HCT116 (cell line): ENCODE data around the gene XPNPEP1. TPM values are rescaled to one million over a fixed set of nuclear protein-coding genes. Genes with fewer than 3 reads are reported as not detected.

Source experiments
- ATAC-seq: fragments of 200-7000 bp; cut with Tn5 transposase; 2 replicates; pipeline ENCODE4 v1.9.1; 2020; ENCODE audit warnings: mild to moderate bottlenecking, moderate library complexity
- BruUV-seq: library from RNA; stranded (reverse); fragments of 400-500 nt; replicated peaks from 2 replicates; lab custom pipeline; 2021; lab: Mats Ljungman, UMichigan
- CTCF ChIA-PET: fragments of 300-600 bp; sonication (Branson Sonifier 250); formaldehyde crosslinking; loops from one replicate; lab custom pipeline; 2021; ENCODE audit warnings: antibody characterized with exemption; lab: Charles Lee
- POLR2A ChIA-PET: fragments of 300-600, 350-600 bp; sonication (Branson Sonifier 250); formaldehyde crosslinking; loops from one replicate; lab custom pipeline; 2021; ENCODE audit warnings: antibody characterized with exemption; lab: Charles Lee
- RAD21 ChIA-PET, 2 experiments: fragments of 300-600 bp; sonication (Branson Sonifier 250); formaldehyde crosslinking; loops; one replicate each; lab custom pipeline; 2023; ENCODE audit warnings: low total read pairs in 2 of 2; ENCODE audit not compliant: uncharacterized antibody in 2 of 2, unreplicated experiment in 2 of 2, low non-redundant PET in 1 of 2; lab: Charles Lee
- DNase-seq: peaks from one replicate; pipeline ENCODE4 v3.0.0-alpha.2; 2010; ENCODE audit warnings: low read depth, low spot score
- H2AFZ ChIP-seq: fragments of 200-600 bp; shearing (Covaris generic), sonication (generic); 2 replicates; pipeline ENCODE4 v1.6.1; 2017; ENCODE audit warnings: low read depth, mixed run types, mixed read lengths, antibody characterized with exemption, low read length; ENCODE audit not compliant: poor library complexity, severe bottlenecking
- H3K27ac ChIP-seq: 2 replicates; pipeline ENCODE4 v1.5.1; 2012; ENCODE audit warnings: low read depth, low read length
- H3K27me3 ChIP-seq: fragments of 200-600 bp; sonication (generic); 2 replicates; pipeline ENCODE4 v1.6.1; 2016; ENCODE audit warnings: mixed run types, low read length, mixed read lengths; ENCODE audit not compliant: insufficient read depth
- H3K36me3 ChIP-seq, 2 experiments: fragments of 200-500 bp in 1 of 2; fragments of 200-600 bp in 1 of 2; sonication (Bioruptor generic) in 1 of 2; sonication (generic) in 1 of 2; 2 replicates each; pipeline versions ENCODE4 v1.5.1 to v1.6.1; 2014 to 2016; ENCODE audit warnings: low read length in 2 of 2, inconsistent platforms in 1 of 2, mixed read lengths in 1 of 2, mixed run types in 1 of 2; ENCODE audit not compliant: insufficient read depth in 2 of 2, control insufficient read depth in 1 of 2
- H3K4me1 ChIP-seq, 2 experiments: fragments of 200-600 bp in 1 of 2; sonication (generic) in 1 of 2; 2 replicates each; pipeline versions ENCODE4 v1.5.1 to v1.6.1; 2012 to 2017; ENCODE audit warnings: low read length in 2 of 2, inconsistent platforms in 1 of 2, mild to moderate bottlenecking in 1 of 2, mixed read lengths in 1 of 2, mixed run types in 1 of 2, moderate library complexity in 1 of 2; ENCODE audit not compliant: insufficient read depth in 2 of 2, control insufficient read depth in 1 of 2
- H3K4me2 ChIP-seq: fragments of 200-600 bp; sonication (generic); 2 replicates; pipeline ENCODE4 v1.6.1; 2017; ENCODE audit warnings: mixed run types, low read length, mixed read lengths
- H3K4me3 ChIP-seq, 2 experiments: fragments of 200-600 bp in 1 of 2; sonication (generic) in 1 of 2; replicated peaks in 1 of 2; 2 replicates each; pipeline ENCODE4 v1.5.1; 2011 to 2016; ENCODE audit warnings: low read length in 2 of 2, control low read depth in 1 of 2, low read depth in 1 of 2, mild to moderate bottlenecking in 1 of 2, mixed read lengths in 1 of 2, mixed run types in 1 of 2
- H3K79me2 ChIP-seq: fragments of 200-600 bp; sonication (generic); 2 replicates; pipeline ENCODE4 v1.6.1; 2017; ENCODE audit warnings: mild to moderate bottlenecking, mixed run types, low read length, moderate library complexity, mixed read lengths; ENCODE audit not compliant: insufficient read depth
- H3K9ac ChIP-seq: fragments of 200-600 bp; sonication (generic); 2 replicates; pipeline ENCODE4 v1.6.1; 2016; ENCODE audit warnings: low read length, mixed read lengths
- H3K9me2 ChIP-seq: fragments of 200-600 bp; sonication (generic), shearing (Covaris generic); 2 replicates; pipeline ENCODE4 v1.6.1; 2017; ENCODE audit warnings: mixed run types, mild to moderate bottlenecking, moderate library complexity; ENCODE audit not compliant: insufficient read depth
- H3K9me3 ChIP-seq, 2 experiments: fragments of 200-500 bp in 1 of 2; fragments of 200-600 bp in 1 of 2; sonication (Bioruptor generic) in 1 of 2; sonication (generic) in 1 of 2; 2 replicates each; pipeline ENCODE4 v1.6.1; 2014 to 2017; ENCODE audit warnings: low read length in 2 of 2, mixed read lengths in 2 of 2, inconsistent platforms in 1 of 2, low read depth in 1 of 2, mild to moderate bottlenecking in 1 of 2, mixed run types in 1 of 2, moderate library complexity in 1 of 2; ENCODE audit not compliant: control insufficient read depth in 1 of 2, insufficient read depth in 1 of 2
- H4K20me1 ChIP-seq: fragments of 200-600 bp; sonication (generic), shearing (Covaris generic); 2 replicates; pipeline ENCODE4 v1.6.1; 2017; ENCODE audit warnings: mixed run types, mild to moderate bottlenecking, moderate library complexity; ENCODE audit not compliant: insufficient read depth
- ATF3 ChIP-seq: IDR thresholded peaks from 2 replicates; pipeline ENCODE4 v1.6.1; 2012
- CBX3 ChIP-seq: IDR thresholded peaks from 2 replicates; pipeline ENCODE4 v1.6.1; 2012; ENCODE audit warnings: low read depth
- CTCF ChIP-seq, 3 experiments: fragments of 200-600 bp in 1 of 3; sonication (generic) in 1 of 3; IDR thresholded peaks in 2 of 3; conservative IDR thresholded peaks in 1 of 3; 2 replicates each; pipeline ENCODE4 v1.5.1; 2012 to 2017; ENCODE audit warnings: low read depth in 2 of 3, low read length in 2 of 3, antibody characterized with exemption in 1 of 3, borderline replicate concordance in 1 of 3, control low read depth in 1 of 3, mild to moderate bottlenecking in 1 of 3, mixed read lengths in 1 of 3, mixed run types in 1 of 3, moderate library complexity in 1 of 3; ENCODE audit not compliant: insufficient read depth in 1 of 3
- ELF1 ChIP-seq: IDR thresholded peaks from 2 replicates; pipeline ENCODE4 v1.6.1; 2012; ENCODE audit warnings: low read depth, borderline replicate concordance
- EZH2 ChIP-seq: fragments of 200-600 bp; sonication (generic); IDR thresholded peaks from 2 replicates; pipeline ENCODE4 v1.6.1; 2017; ENCODE audit warnings: antibody characterized with exemption, mixed run types
- EZH2phosphoT487 ChIP-seq: fragments of 200-600 bp; IDR thresholded peaks from 2 replicates; pipeline ENCODE4 v1.6.1; 2018; ENCODE audit warnings: antibody characterized with exemption, borderline replicate concordance
- FOSL1 ChIP-seq: IDR thresholded peaks from 2 replicates; pipeline ENCODE4 v1.6.1; 2012; ENCODE audit warnings: low read depth
- MAX ChIP-seq: IDR thresholded peaks from 2 replicates; pipeline ENCODE4 v1.6.1; 2012
- POLR2AphosphoS5 ChIP-seq: IDR thresholded peaks from 2 replicates; pipeline ENCODE4 v1.6.1; 2011; ENCODE audit warnings: mild to moderate bottlenecking, low read depth, low read length, moderate library complexity
- RAD21 ChIP-seq: IDR thresholded peaks from 2 replicates; pipeline ENCODE4 v1.6.1; 2012; ENCODE audit warnings: low read depth, mild to moderate bottlenecking
- SIN3A ChIP-seq: IDR thresholded peaks from 2 replicates; pipeline ENCODE4 v1.6.1; 2012; ENCODE audit warnings: low read depth
- SP1 ChIP-seq: IDR thresholded peaks from 2 replicates; pipeline ENCODE4 v1.6.1; 2012; ENCODE audit warnings: low read depth
- SRF ChIP-seq: IDR thresholded peaks from 2 replicates; pipeline ENCODE4 v1.6.1; 2012; ENCODE audit warnings: low read depth
- YY1 ChIP-seq: IDR thresholded peaks from 2 replicates; pipeline ENCODE4 v1.6.1; 2011; ENCODE audit warnings: low read length, low read depth, moderate library complexity, mild to moderate bottlenecking; ENCODE audit not compliant: insufficient replicate concordance; ENCODE audit errors: extremely low read depth
- ZBTB33 ChIP-seq: IDR thresholded peaks from 2 replicates; pipeline ENCODE4 v1.6.1; 2011; ENCODE audit warnings: mild to moderate bottlenecking, low read length, moderate library complexity; ENCODE audit not compliant: insufficient replicate concordance; ENCODE audit errors: extremely low read depth
- ZFX ChIP-seq: fragments of 450-650 bp; IDR thresholded peaks from 2 replicates; pipeline ENCODE4 v1.6.1; 2017
- intact Hi-C: fragments of 100-400 bp; cut with micrococcal nuclease; formaldehyde crosslinking; loops from 2 replicates; pipeline ENCODE4 v1.10.0; 2022
- total RNA-seq: library from RNA; stranded (reverse); gene quantifications from one replicate; pipeline ENCODE4 v1.2.1, GENCODE V29; 2021; ENCODE audit not compliant: unreplicated experiment

The XPNPEP1 gene
- total RNA-seq, 1 experiment from 2014 or later, result 87.3 TPM

GRCh38 chr10:109962247-109962646 is 38.9 kb upstream of the XPNPEP1 start:
- intact Hi-C loops, result no loop called here
- POLR2A ChIA-PET, result no interaction called here

GRCh38 chr10:109961174-109962001 is 38.1 kb upstream of the XPNPEP1 start:
- no peaks in the 10 kb centered on the region for H3K9me2 ChIP-seq
- H3K79me2 ChIP-seq, result no peaks in the 10 kb centered on the region
- no TSS peak for BruUV-seq
- ChIA-PET RAD21 (no interaction called here), CTCF (interaction anchor here (1.4 kb wide), 1 partner anchor 18 kb away, joined by 4 read pairs; no protein-coding TSS in a partner anchor), POLR2A (no interaction called here)
- no peak for ATAC-seq
- no peak overlapping the region for H3K9ac ChIP-seq
- intact Hi-C loops, result no loop called here
- no peak overlapping the region for H3K4me2 ChIP-seq
- H3K36me3 ChIP-seq, result no peaks in the 10 kb centered on the region
- H2AFZ ChIP-seq, result no peak overlapping the region
- no peak for DNase-seq
- H3K4me1 ChIP-seq, result peaks cover 10 to 12% of the 10 kb centered on the region in 2 experiments; a peak in 3 of 4 replicates
- H3K4me3 ChIP-seq, result no peak overlapping the region
- no peak overlapping the region for H3K27ac ChIP-seq
- no peaks in the 10 kb centered on the region for H3K9me3 ChIP-seq
- H4K20me1 ChIP-seq, result no peaks in the 10 kb centered on the region
- no peaks in the 10 kb centered on the region for H3K27me3 ChIP-seq
- TF ChIP-seq CBX3, result no peak
- TF ChIP-seq ZBTB33, result no peak
- TF ChIP-seq EZH2, result no peak
- TF ChIP-seq MAX, result no peak
- TF ChIP-seq FOSL1, result no peak
- TF ChIP-seq YY1, result no peak
- TF ChIP-seq ZFX, result no peak
- no peak for TF ChIP-seq POLR2AphosphoS5
- no peak for TF ChIP-seq EZH2phosphoT487
- no peak for TF ChIP-seq ATF3
- TF ChIP-seq ELF1, result no peak
- TF ChIP-seq SIN3A, result no peak
- no peak for TF ChIP-seq RAD21
- TF ChIP-seq SRF, result no peak
- TF ChIP-seq CTCF (IDR thresholded peaks at IDR 0.05 in 2 of 3, conservative IDR thresholded peaks at IDR 0.05 in 1 of 3; ENCODE audit: borderline replicate concordance in 1 of 3, insufficient read depth in 1 of 3, low read depth in 2 of 3, low read length in 2 of 3), result no peak

More at GRCh38 chr10:109962247-109962646, 38.9 kb upstream of the XPNPEP1 start:
- Histone ChIP-seq H3K36me3 (no peaks in the 10 kb centered on the region), H3K9me2 (no peaks in the 10 kb centered on the region), H3K9ac (no peak overlapping the region), H3K9me3 (no peaks in the 10 kb centered on the region), H3K4me1 (peaks cover 10 to 12% of the 10 kb centered on the region in 2 experiments; a peak in 3 of 4 replicates), H3K79me2 (no peaks in the 10 kb centered on the region), H3K4me3 (no peak overlapping the region), H3K4me2 (no peak overlapping the region), H3K27ac (no peak overlapping the region), H3K27me3 (no peaks in the 10 kb centered on the region), H4K20me1 (no peaks in the 10 kb centered on the region), H2AFZ (no peak overlapping the region)
- BruUV-seq, result no TSS peak
- CTCF ChIA-PET, result no interaction called here
- RAD21 ChIA-PET, result no interaction called here
- no peak for TF ChIP-seq SP1
- no peak for TF ChIP-seq FOSL1
- DNase-seq (no peak), ATAC-seq (no peak)
